Esophagus muscularis mucosa (tissue), 4 donors: ENCODE measurements around the gene GXYLT1.

Source experiments
- CTCF ChIP-seq, 3 experiments: fragments of 200-600 bp in 2 of 3; fragments of 450-650 bp in 1 of 3; sonication (generic) in 2 of 3; IDR thresholded peaks; one replicate each; pipeline ENCODE4 v1.5.1; 2017 to 2019; ENCODE audit warnings: antibody characterized with exemption in 3 of 3, mild to moderate bottlenecking in 2 of 3, moderate library complexity in 1 of 3
- EP300 ChIP-seq: sonication (generic); formaldehyde crosslinking; IDR thresholded peaks from one replicate; pipeline ENCODE4 v1.6.1; 2017; ENCODE audit warnings: antibody characterized with exemption
- POLR2AphosphoS5 ChIP-seq, 2 donors: sonication (generic); formaldehyde crosslinking; IDR thresholded peaks; one replicate each; pipeline ENCODE4 v1.6.1; 2017; ENCODE audit warnings: antibody characterized with exemption in 2 of 2

GRCh38 chr12:42099433-42099832 is 45.2 kb downstream of the GXYLT1 start:
- no peak for TF ChIP-seq CTCF (IDR thresholded peaks at IDR 0.05)
- no peak for TF ChIP-seq POLR2AphosphoS5 (IDR thresholded peaks at IDR 0.05)
- no peak for TF ChIP-seq EP300
